Common myeloid progenitor, CD34-positive (primary cell): ENCODE results near the gene DGCR2.

Experiments
- CTCF ChIA-PET: fragments of 350-600 bp; sonication (Branson Sonifier 250); formaldehyde crosslinking; loops from one replicate; lab custom pipeline; 2021; ENCODE audit warnings: antibody characterized with exemption; lab: Charles Lee
- POLR2A ChIA-PET: fragments of 350-600 bp; sonication (Branson Sonifier 250); formaldehyde crosslinking; loops from one replicate; lab custom pipeline; 2021; ENCODE audit warnings: antibody characterized with exemption; lab: Charles Lee
- DNase-seq, 3 donors: peaks; one replicate each; pipeline versions ENCODE4 v3.0.0 to v3.0.0-alpha.2; 2013
- H3K27ac ChIP-seq, 2 experiments: 1 replicate in 1 of 2; 2 replicates in 1 of 2; pipeline ENCODE4 v1.7.0; 2013; ENCODE audit warnings: inconsistent platforms in 2 of 2, low read length in 2 of 2, mild to moderate bottlenecking in 2 of 2, low read depth in 1 of 2, moderate library complexity in 1 of 2; ENCODE audit not compliant: severe bottlenecking in 2 of 2, insufficient read depth in 1 of 2, poor library complexity in 1 of 2
- H3K27me3 ChIP-seq, 5 experiments: replicated peaks in 2 of 5; 1 replicate in 3 of 5; 2 replicates in 2 of 5; pipeline versions ENCODE4 v1.6.1 to v1.7.0; 2013; ENCODE audit warnings: low read length in 4 of 5, mild to moderate bottlenecking in 2 of 5, moderate library complexity in 2 of 5, inconsistent platforms in 1 of 5; ENCODE audit not compliant: insufficient read depth in 5 of 5, control insufficient read depth in 4 of 5
- H3K36me3 ChIP-seq, 4 experiments: 1 replicate in 2 of 4; 2 replicates in 2 of 4; pipeline versions ENCODE4 v1.6.1 to v1.7.0; 2013; ENCODE audit warnings: low read length in 3 of 4, control low read depth in 1 of 4, mild to moderate bottlenecking in 1 of 4; ENCODE audit not compliant: control insufficient read depth in 4 of 4, insufficient read depth in 4 of 4
- H3K4me1 ChIP-seq, 4 experiments: 1 replicate in 3 of 4; 2 replicates in 1 of 4; pipeline versions ENCODE4 v1.6.1 to v1.7.1; 2013; ENCODE audit warnings: low read length in 3 of 4, mild to moderate bottlenecking in 3 of 4, control low read depth in 1 of 4, inconsistent platforms in 1 of 4, moderate library complexity in 1 of 4; ENCODE audit not compliant: control insufficient read depth in 4 of 4, insufficient read depth in 4 of 4; ENCODE audit errors: control extremely low read depth in 1 of 4
- H3K4me3 ChIP-seq, 7 experiments: 1 replicate in 4 of 7; 2 replicates in 3 of 7; pipeline versions ENCODE4 v1.5.1 to v1.7.0; 2013; ENCODE audit warnings: mild to moderate bottlenecking in 7 of 7, low read length in 6 of 7, moderate library complexity in 6 of 7, inconsistent platforms in 2 of 7, low read depth in 2 of 7, control low read depth in 1 of 7; ENCODE audit not compliant: insufficient read depth in 4 of 7, control insufficient read depth in 1 of 7; ENCODE audit errors: extremely low read depth in 1 of 7
- H3K9me3 ChIP-seq, 5 experiments: 1 replicate in 4 of 5; 2 replicates in 1 of 5; pipeline versions ENCODE4 v1.6.1 to v1.7.1; 2013; ENCODE audit warnings: low read length in 4 of 5, mild to moderate bottlenecking in 2 of 5, inconsistent platforms in 1 of 5, low read depth in 1 of 5, moderate library complexity in 1 of 5; ENCODE audit not compliant: control insufficient read depth in 4 of 5, insufficient read depth in 2 of 5; ENCODE audit errors: control extremely low read depth in 1 of 5
- WGBS: methylation state at CpG from one replicate; pipeline ENCODE4 v1.1.5; 2013; ENCODE audit not compliant: insufficient coverage; 5-methylcytosine and 5-hydroxymethylcytosine counted together

DGCR2 gene

GRCh38 chr22:19146215-19146968, 24.2 kb upstream of the DGCR2 start:
- WGBS: 93% methylated on average over 10 of the region's 11 CpGs
- Histone ChIP-seq H3K9me3 (peaks cover 0 to 5% (median 2%) of the 10 kb centered on the region in 5 experiments), H3K27ac (no peak overlapping the region), H3K4me1 (peaks cover 3 to 25% (median 13%) of the 10 kb centered on the region in 4 experiments), H3K4me3 (no peak overlapping the region), H3K36me3 (peaks cover 0 to 13% (median 7%) of the 10 kb centered on the region in 4 experiments), H3K27me3 (peaks cover 0 to 52% (median 33%) of the 10 kb centered on the region in 5 experiments)
- POLR2A ChIA-PET: no interaction called here
- CTCF ChIA-PET: interaction anchor here (1.1 to 1.7 kb wide), 3 partner anchors 28 to 73 kb away, joined by 3 to 7 read pairs (median 4); no protein-coding TSS in a partner anchor
- peak in 1 of 3 donors; percentile 24 for DNase-seq

DNA sequence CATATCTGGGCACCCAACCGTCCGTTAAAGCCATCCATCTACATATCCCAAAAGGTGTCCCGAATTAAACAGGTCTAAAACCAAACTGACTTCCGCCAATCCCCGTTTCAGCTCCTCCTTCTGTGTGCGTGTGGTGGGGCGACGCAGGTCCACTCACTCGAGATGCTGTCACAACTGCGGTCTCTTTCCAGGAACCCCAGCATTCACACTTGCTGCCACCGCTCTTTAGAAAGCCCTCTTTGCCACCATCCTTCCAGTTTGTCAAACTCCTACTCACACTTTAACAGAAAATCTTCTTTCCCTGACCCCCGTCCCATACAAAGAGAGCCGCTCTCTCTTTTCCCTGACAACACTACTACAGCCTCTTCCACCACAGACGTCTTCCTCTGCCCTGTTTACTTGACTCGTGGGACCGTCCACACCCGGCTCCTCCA, 21.8 kb upstream of the DGCR2 start:
- WGBS: 0% methylated on average over 13 of the region's 17 CpGs
- Histone ChIP-seq H3K9me3 (no peaks in the 10 kb centered on the region), H3K27me3 (peaks cover 0 to 31% (median 24%) of the 10 kb centered on the region in 5 experiments), H3K27ac (peak overlapping the region; percentile 76 to 92), H3K36me3 (peaks cover 4 to 37% (median 25%) of the 10 kb centered on the region in 4 experiments), H3K4me3 (peak overlapping the region; percentile 80 to 100 (median 95)), H3K4me1 (peaks cover 3 to 13% (median 6%) of the 10 kb centered on the region in 4 experiments)
- peak; percentile 29 to 75 (median 69) for DNase-seq
- ChIA-PET CTCF (interaction anchor here (0.8 to 2.0 kb wide), 14 partner anchors 11 to 270 kb away, joined by 3 to 8 read pairs (median 4); no protein-coding TSS in a partner anchor), POLR2A (interaction anchor here (0.9 kb wide), 1 partner anchor 22 kb away, joined by 3 read pairs; the partner anchor contains the start of gene DGCR2)

DNA sequence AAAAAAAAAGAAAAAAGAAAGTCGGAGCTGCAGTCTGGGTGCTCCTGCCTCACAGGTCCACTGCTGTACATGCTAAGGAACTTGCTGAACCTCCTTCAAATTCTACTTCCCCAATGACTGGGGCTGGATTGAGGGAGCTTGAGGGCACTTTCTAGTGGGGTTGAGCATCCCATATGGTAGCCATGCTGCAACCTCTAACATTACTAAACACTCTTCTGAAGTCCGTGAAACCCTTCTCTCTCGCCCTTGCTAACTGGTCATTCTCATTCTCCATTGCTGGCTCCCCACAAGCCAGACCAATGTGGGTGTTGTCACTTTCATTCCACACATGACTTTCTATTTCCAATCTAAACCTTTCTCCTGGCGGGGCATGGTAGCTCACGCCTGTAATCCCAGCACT, 21.0 kb upstream of the DGCR2 start:
- 95% methylated on average over 4 of the region's 5 CpGs for WGBS
- peaks cover 0 to 23% (median 17%) of the 10 kb centered on the region in 5 experiments for H3K27me3 ChIP-seq
- peaks cover 3 to 12% (median 6%) of the 10 kb centered on the region in 4 experiments for H3K4me1 ChIP-seq
- DNase-seq: no peak
- ChIA-PET POLR2A (interaction anchor here (0.9 kb wide), 1 partner anchor 21 kb away, joined by 3 read pairs; the partner anchor contains the start of gene DGCR2), CTCF (interaction anchor here (0.7 to 2.0 kb wide), 4 partner anchors 11 to 49 kb away, joined by 3 to 7 read pairs (median 3); no protein-coding TSS in a partner anchor)
- H3K9me3 ChIP-seq: no peaks in the 10 kb centered on the region
- H3K36me3 ChIP-seq: peaks cover 7 to 44% (median 33%) of the 10 kb centered on the region in 4 experiments
- peak overlapping the region in 2 of 7 experiments; percentile 33 to 99 for H3K4me3 ChIP-seq
- peak overlapping the region in 1 of 2 experiments; percentile 92 for H3K27ac ChIP-seq

- Histone ChIP-seq H3K27me3 (peaks cover 0 to 15% (median 10%) of the 10 kb centered on the region in 5 experiments), H3K4me3 (no peak overlapping the region), H3K27ac (no peak overlapping the region), H3K9me3 (no peaks in the 10 kb centered on the region), H3K4me1 (peaks cover 3 to 12% (median 6%) of the 10 kb centered on the region in 4 experiments), H3K36me3 (peaks cover 7 to 53% (median 40%) of the 10 kb centered on the region in 4 experiments)
- POLR2A ChIA-PET: no interaction called here
- WGBS: 93% methylated on average over 6 of the region's 9 CpGs
- CTCF ChIA-PET: interaction anchor here (0.7 kb wide), 1 partner anchor 12 kb away, joined by 3 read pairs; no protein-coding TSS in a partner anchor
- no peak for DNase-seq
Measured at GRCh38 chr22:19142394-19142793, 20.2 kb upstream of the DGCR2 start.

DNA sequence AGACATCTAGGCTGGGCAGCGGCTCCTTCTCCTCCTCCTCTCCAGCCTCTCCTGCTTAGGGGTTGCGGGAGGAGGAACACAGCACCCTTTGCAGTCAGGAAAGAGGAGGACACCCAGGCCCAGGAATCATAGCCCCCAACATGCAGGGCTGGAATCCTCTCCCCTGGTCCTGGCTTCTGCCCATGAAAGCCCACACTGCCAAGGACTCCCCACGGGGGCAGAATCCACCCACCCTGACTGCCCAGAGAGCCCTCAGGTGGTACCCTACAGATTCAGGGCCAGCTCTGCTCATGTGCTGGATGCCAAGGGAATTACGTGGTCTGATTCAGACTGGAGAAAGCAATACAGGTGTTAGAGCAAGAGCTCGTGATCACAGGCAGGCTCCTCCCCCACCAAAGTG, 17.8 kb upstream of the DGCR2 start:
- Histone ChIP-seq H3K9me3 (no peaks in the 10 kb centered on the region), H3K27ac (no peak overlapping the region), H3K4me3 (no peak overlapping the region), H3K36me3 (peaks cover 7 to 73% (median 56%) of the 10 kb centered on the region in 4 experiments), H3K27me3 (no peaks in the 10 kb centered on the region), H3K4me1 (peaks cover 3 to 12% (median 6%) of the 10 kb centered on the region in 4 experiments)
- POLR2A ChIA-PET: no interaction called here
- CTCF ChIA-PET: interaction anchor here (1.1 kb wide), 1 partner anchor 37 kb away, joined by 3 read pairs; no protein-coding TSS in a partner anchor
- DNase-seq: no peak
- WGBS: 97% methylated on average over 3 of the region's 5 CpGs

DNA sequence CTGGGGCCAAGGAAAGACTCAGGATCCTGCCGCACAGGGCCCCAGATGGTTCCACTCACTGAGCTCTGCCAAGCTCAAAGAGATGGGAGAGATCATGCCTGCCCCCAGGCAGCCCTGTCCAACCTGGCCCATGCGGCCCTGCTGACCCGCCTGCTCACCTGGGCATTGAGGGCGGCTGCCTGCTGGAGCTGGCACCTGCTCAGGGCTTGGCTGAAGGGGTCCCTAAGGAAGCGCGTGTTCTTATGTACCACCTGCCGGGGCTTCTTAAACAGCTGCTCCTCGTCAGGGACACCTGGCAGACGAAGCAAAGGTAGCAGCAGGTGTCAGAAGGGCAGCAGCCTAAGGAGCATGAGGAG, 16.8 kb upstream of the DGCR2 start:
- Histone ChIP-seq H3K36me3 (peaks cover 7 to 83% (median 62%) of the 10 kb centered on the region in 4 experiments), H3K9me3 (no peaks in the 10 kb centered on the region), H3K27me3 (no peaks in the 10 kb centered on the region), H3K4me3 (no peak overlapping the region), H3K4me1 (peaks cover 3 to 9% (median 6%) of the 10 kb centered on the region in 4 experiments), H3K27ac (no peak overlapping the region)
- POLR2A ChIA-PET: no interaction called here
- CTCF ChIA-PET: no interaction called here
- WGBS: 100% methylated on average over 9 of the region's 9 CpGs
- no peak for DNase-seq
